AG04449 (cell line): Measurements from ENCODE around the gene DOCK1.

Source experiments
- CTCF ChIA-PET: fragments of 350-600 bp; formaldehyde crosslinking; extraction: SDS; loops from one replicate; lab custom pipeline; 2021; ENCODE audit warnings: antibody characterized with exemption; lab: Yijun Ruan, JAX
- POLR2A ChIA-PET: fragments of 400-600, 350-600 bp; formaldehyde crosslinking; extraction: SDS; loops from one replicate; lab custom pipeline; 2020; ENCODE audit warnings: antibody characterized with exemption, inconsistent platforms; lab: Yijun Ruan, JAX
- DNase-seq: peaks from one replicate; pipeline ENCODE4 v3.0.0-alpha.2; 2010; ENCODE audit warnings: low read depth, low spot score
- H3K4me3 ChIP-seq: 2 replicates; pipeline ENCODE4 v1.5.1; 2011; ENCODE audit warnings: low read depth, mild to moderate bottlenecking, control low read depth, low read length
- CTCF ChIP-seq: IDR thresholded peaks from one replicate; pipeline ENCODE4 v1.5.1; 2011; ENCODE audit warnings: mild to moderate bottlenecking, moderate library complexity, low read length, control low read depth, inconsistent platforms; ENCODE audit not compliant: insufficient read depth; ENCODE audit errors: missing control alignments

Gene DOCK1

GRCh38 chr10:126949161-126949503 lies 43.9 kb downstream of the DOCK1 start:
- TF ChIP-seq CTCF, result no peak
- no peak overlapping the region for H3K4me3 ChIP-seq
- no peak for DNase-seq
- ChIA-PET POLR2A (no interaction called here), CTCF (no interaction called here)

- no peak for DNase-seq
- ChIA-PET POLR2A (no interaction called here), CTCF (no interaction called here)
- H3K4me3 ChIP-seq, result no peak overlapping the region
- no peak for TF ChIP-seq CTCF
Measured at GRCh38 chr10:126950401-126951105, 45.3 kb downstream of the DOCK1 start.

- TF ChIP-seq CTCF, result no peak
- ChIA-PET CTCF (no interaction called here), POLR2A (no interaction called here)
- no peak for DNase-seq
- H3K4me3 ChIP-seq, result no peak overlapping the region
Measured at GRCh38 chr10:126953886-126954285, 48.7 kb downstream of the DOCK1 start.

GRCh38 chr10:126955396-126955795 lies 50.2 kb downstream of the DOCK1 start:
- ChIA-PET CTCF (no interaction called here), POLR2A (no interaction called here)
- no peak for TF ChIP-seq CTCF
- H3K4me3 ChIP-seq, result no peak overlapping the region
- no peak for DNase-seq

GRCh38 chr10:126955934-126956711 lies 50.9 kb downstream of the DOCK1 start:
- H3K4me3 ChIP-seq, result no peak overlapping the region
- no peak for DNase-seq
- TF ChIP-seq CTCF, result no peak
- ChIA-PET POLR2A (no interaction called here), CTCF (interaction anchor here (1.2 kb wide), 1 partner anchor 9 kb away, joined by 5 read pairs; no protein-coding TSS in a partner anchor)

- ChIA-PET CTCF (interaction anchor here (1.2 kb wide), 1 partner anchor 8 kb away, joined by 5 read pairs; no protein-coding TSS in a partner anchor), POLR2A (no interaction called here)
- DNase-seq, result no peak
- no peak for TF ChIP-seq CTCF
- H3K4me3 ChIP-seq, result no peak overlapping the region
Measured at GRCh38 chr10:126956712-126957108, 51.5 kb downstream of the DOCK1 start.
